Stimulated activated CD4-positive, alpha-beta T cell treated with anti-CD3 and anti-CD28 coated beads, Interleukin-15, amount 100 ng/mL, for 48 hours (primary cell): ENCODE results near the gene CTSE.

Experiments
- DNase-seq, 2 donors: peaks; one replicate each; pipeline ENCODE4 v3.0.0-alpha.2; 2020; ENCODE audit warnings: low read depth in 2 of 2

The CTSE gene

GRCh38 chr1:206049919-206050600, 26.4 kb upstream of the CTSE start:
- no peak for DNase-seq

GRCh38 chr1:206049293-206049692, 25.6 kb upstream of the CTSE start:
- DNase-seq: no peak

- no peak for DNase-seq
Observed at GRCh38 chr1:206048582-206048981, 24.9 kb upstream of the CTSE start.

DNA sequence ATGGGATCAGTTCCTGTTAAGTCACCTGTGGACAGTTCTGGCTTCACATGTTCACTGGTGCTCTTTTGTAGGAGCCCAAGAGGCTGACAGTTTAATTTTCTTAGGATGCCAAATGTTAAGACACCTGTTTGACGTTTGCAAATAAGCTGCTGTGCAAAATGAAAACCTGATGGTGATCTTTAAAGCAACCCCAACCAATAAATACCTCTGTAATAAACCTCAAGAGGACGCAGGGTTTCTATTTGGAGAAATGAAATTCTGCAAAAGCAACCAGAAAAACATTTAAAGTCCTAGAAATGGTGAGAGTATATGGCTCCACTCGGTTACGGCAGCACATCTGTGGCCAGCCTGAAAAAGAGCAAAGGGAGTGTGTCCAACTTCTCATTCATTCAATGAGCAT, 23.6 kb upstream of the CTSE start:
- no peak for DNase-seq

GRCh38 chr1:206041640-206042039, 17.9 kb upstream of the CTSE start:
- DNase-seq: no peak

DNA sequence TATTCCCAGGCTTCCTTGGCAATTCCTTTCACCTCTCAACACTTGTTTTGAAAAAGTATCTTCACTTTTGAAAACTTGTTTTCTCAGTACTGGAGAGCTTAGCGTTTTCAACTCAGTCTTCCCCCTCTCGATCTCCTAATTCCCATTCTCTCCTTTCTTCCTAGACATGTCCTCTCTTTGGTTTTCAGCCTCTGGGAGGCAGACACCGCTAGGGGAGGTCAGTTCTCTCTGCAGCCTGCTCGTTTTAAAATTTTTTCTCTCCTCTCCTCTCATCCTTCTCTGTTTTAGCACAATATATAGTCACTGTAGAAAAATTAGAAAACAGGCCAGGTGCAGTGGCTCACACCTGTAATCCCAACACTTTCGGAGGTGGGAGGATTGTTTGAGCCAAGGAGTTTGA, 16.6 kb upstream of the CTSE start:
- no peak for DNase-seq

GRCh38 chr1:206039046-206039973, 15.6 kb upstream of the CTSE start:
- DNase-seq: no peak

- no peak for DNase-seq
Observed at GRCh38 chr1:206037581-206037980, 13.9 kb upstream of the CTSE start.

GRCh38 chr1:206036663-206037455, 13.2 kb upstream of the CTSE start:
- no peak for DNase-seq

DNA sequence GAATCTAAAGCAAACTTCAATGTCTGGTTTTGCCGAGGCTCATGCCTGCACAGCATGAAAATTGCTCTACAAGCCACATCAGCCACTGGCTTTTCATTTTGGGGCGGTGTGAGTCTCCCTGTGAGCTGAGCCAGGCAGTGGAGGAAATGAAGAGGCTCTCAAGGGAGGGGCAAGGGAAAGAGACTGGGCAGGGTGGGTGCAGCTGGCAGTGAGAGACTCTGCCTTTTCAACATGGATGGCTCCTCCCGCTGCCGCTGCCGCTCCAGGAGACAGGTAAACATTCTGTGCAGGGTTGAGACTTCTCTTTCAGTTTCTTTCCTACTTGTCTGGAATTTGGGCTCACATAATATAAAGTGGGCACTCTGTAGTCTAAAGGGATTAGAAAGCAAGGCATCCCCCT, 11.3 kb upstream of the CTSE start:
- no peak for DNase-seq

- no peak for DNase-seq
Observed at GRCh38 chr1:206032380-206033140, 8.9 kb upstream of the CTSE start.

DNA sequence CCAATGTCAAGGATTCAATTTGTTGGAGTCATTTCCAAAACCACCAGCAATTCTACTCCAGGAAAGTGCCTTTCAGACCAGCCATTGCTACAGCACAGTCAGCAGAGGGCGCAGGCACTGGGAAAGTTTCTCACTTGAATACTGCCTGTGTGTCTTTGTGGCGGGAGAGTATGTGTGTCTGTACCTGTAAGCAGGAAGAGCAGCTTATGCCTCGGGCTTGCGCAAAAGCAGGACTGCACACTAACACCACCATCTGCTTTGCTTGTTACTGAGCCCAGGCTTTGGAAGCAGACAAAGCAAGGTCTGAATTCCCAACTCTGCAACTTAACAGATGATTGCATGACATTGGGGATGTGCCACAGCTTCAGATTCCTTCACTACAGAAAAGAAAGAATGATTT, 7.0 kb upstream of the CTSE start:
- DNase-seq: peak; percentile 48 to 59

- no peak for DNase-seq
Observed at GRCh38 chr1:206030191-206030590, 6.5 kb upstream of the CTSE start.

DNA sequence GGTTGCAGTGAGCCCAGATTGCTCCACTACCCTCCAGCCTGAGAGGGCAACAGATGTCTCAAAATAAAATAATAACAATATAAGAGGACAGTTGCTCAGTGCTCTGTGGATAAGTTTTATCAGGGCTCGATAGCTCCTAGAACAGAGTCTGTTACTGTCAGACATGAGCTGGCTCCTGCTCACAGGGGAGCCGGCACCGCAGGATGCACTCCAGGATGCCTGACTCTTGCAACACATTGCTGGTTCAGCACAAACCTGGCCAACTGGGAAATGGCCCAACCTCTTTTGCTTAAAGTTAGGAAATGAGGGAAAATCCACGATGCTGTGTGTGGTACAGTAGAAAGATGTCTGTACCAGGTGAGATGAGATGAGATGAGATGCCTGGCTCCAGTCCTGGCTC, 5.8 kb upstream of the CTSE start:
- no peak for DNase-seq

DNA sequence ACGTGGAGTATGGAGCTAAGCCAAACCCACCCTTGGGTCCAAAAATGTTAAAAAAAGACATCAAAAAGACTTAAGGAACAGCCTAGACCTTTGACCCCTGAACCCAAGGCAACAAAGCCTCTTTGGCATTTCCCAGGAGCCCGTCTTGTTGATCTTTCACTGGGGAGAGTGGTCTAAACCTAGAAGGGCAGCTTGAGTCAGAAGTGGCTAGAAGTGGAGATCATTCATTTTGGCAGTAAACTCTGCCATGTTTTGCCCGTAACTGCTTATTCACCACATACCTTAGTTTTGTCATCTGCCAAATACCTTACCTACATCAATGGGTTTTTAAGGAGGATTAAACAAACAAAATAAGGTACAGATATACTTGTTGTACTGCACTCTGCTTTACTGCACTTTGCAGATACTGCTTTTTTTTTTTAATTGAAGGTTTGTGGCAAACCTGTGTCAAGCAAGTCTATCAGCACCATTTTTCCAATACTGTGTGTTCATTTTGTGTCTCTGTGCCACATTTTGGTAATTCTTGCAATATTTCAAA, 1.7 kb upstream of the CTSE start:
- no peak for DNase-seq

- no peak for DNase-seq
Observed at GRCh38 chr1:206022766-206023165, 929 bp downstream of the CTSE start.

DNA sequence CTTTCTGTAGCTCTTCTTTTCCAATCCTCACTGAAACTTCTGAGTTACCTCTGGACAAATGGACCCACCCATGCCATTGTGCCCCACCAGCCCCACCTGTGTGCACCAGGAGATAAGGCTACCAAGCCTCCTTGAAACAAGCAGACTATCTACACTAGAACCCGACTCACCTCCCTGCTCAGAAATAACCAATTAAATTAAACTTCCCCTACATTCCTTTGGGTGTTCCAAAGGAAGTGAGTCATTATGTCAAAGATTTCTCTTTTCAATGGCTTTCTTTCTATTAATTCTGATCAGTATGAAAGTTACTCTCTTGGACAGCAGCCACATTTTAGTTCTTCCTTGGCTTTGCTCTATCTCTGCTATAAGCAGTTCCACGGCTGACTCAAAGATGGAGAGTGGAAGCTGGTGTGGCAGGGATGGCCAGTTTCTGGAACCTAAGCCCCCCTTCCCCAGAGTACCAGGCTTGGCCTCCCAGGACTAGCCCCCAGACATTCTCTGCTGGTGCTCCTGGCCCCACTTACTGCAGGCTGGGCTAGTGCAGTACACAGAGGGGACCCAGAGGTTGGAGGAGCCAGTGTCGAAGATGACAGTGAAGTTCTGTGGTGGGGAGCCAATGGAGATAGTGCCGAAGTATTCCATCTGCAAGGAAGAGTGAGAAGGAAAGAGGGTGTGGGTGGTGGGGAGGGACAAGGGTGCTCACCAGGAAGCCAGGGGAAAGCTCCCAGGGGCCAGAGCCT, 1.9 kb downstream of the CTSE start:
- DNase-seq: no peak

DNA sequence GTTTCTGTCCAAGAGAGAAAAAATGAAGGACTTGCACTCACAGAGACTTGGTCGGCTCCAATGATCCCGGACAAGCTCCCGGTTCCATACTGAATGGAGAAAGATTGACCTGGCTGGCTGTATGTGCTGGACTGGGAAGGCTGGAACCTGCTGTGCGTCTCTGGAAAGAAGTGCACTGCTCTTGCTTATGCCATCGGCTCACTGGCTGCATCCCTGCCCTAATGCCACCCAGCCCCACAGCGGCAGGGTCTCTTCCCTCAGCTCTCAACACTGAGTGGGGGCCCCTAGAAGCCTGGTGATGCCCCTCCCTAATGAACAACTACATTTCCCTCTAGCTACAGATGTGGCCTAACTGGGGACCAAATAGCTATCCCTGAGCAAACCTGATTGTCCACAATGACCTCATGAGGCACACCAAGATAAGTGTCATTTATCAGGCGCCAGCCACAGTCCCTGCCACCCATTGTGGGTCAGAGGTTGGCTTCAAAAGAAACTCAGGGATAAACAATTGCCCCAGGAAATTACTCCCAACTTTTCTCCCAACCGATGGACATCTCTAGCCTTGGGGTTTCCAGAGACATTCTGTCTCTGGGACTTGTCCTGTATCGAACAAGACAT, 2.6 kb downstream of the CTSE start:
- no peak for DNase-seq

DNA sequence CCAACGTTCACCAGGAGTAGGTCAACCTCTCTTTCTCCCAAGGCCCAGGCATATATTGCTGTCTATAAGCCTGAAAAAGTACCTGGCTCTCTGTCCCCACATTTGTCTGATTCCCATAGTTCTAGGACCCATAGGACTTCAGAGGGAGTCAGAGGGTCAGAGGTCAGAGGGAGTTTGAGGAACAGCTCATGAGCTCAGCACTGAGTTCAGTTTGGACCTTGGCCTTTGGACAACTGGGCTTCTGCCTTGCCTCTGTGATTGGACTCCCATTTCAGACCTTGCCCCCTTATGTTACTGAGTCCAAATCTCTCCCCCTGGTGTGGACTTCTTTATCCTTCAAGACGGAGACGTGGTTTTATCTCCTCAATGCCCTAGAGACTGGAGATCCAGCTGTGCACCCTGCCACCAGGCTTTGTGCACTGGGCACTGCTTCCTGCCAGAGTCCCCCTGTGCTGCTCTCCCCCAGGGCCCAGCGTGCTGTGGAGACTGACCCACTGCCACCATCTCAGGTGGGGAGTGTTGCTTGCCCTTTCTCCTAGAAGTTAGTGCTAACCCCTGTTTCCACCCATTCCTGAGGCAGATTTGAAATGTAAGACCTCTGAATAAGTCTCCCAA, 3.2 kb downstream of the CTSE start:
- no peak for DNase-seq

DNA sequence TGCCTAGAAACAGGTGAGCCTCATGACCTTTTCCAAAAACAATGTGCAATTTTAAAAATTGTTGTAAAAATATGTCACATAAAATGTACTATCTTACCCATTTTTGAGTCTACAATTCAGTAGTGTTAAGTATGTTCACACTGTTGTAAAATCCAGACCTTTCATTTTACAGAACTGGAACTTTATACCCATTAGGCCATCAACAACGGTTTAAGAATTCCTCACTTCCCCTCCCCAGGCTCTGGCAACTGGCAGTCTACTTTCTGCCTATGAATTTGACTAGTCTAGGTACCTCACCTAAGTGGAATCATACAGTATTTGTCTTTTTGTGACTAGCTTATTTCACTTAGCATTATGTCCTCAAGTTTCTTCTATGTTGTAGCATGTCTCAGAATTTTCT, 8.6 kb downstream of the CTSE start:
- no peak for DNase-seq
